ENCODE data around the gene A1BG. TPM values are rescaled to one million over a fixed set of nuclear protein-coding genes. Genes with fewer than 3 reads are reported as not detected.

Gene A1BG
- total and polyA plus RNA-seq, 2 of the 13 experiments (the other 11 are each of a cell fraction or from before 2014, with no cell fraction given): 14.7 to 41.4 TPM

- POLR2A ChIA-PET: no interaction called here
- DNase-seq (ENCODE audit: low spot score) (no peak), ATAC-seq (no peak), FAIRE-seq (no peak)
- Histone ChIP-seq H3K27me3 (ENCODE audit: control insufficient read depth in 1 of 2, insufficient read depth in 2 of 2, low read length in 2 of 2) (no peaks in the 10 kb centered on the region), H3K9ac (ENCODE audit: insufficient read depth, low read depth, low read length) (no peak overlapping the region), H3K4me2 (ENCODE audit: low read depth, low read length) (no peak overlapping the region), H3K36me3 (replicated peaks in 1 of 2; ENCODE audit: control insufficient read depth in 1 of 2, insufficient read depth in 2 of 2, low read length in 2 of 2) (no peaks in the 10 kb centered on the region), H3K4me3 (replicated peaks in 1 of 3; ENCODE audit: insufficient read depth in 1 of 3, low read depth in 2 of 3, low read length in 3 of 3) (no peak overlapping the region), H2AFZ (ENCODE audit: low read length) (no peak overlapping the region), H3K4me1 (ENCODE audit: insufficient read depth, low read length) (peaks cover 37% of the 10 kb centered on the region), H4K20me1 (ENCODE audit: insufficient read depth, low read length) (no peaks in the 10 kb centered on the region), H3K27ac (ENCODE audit: extremely low read length, insufficient read depth, low read length) (no peak overlapping the region), H3K9me3 (ENCODE audit: low read length) (no peaks in the 10 kb centered on the region), H3K79me2 (ENCODE audit: insufficient read depth, low read length) (no peaks in the 10 kb centered on the region)
- 76% methylated on average over 9 of the region's 10 CpGs for WGBS (ENCODE audit: low lambda C conversion rate)
- no TSS peak for BruUV-seq (replicated peaks)
- TF ChIP-seq ZNF576 (CRISPR knock-in tag; IDR thresholded peaks at IDR 0.05) (no peak), ZBED4 (CRISPR knock-in tag; IDR thresholded peaks at IDR 0.05; ENCODE audit: borderline replicate concordance) (no peak), ZFP82 (CRISPR knock-in tag; IDR thresholded peaks at IDR 0.05; ENCODE audit: borderline replicate concordance) (no peak), XRCC5 (optimal IDR thresholded peaks at IDR 0.05; ENCODE audit: low read length) (no peak)
- intact Hi-C loops (cut with micrococcal nuclease; ENCODE audit: unreplicated experiment) (no loop called here), in situ Hi-C loops (cut with HindIII; ENCODE audit: extremely low pct_ligation_motif_present, low pct_unique_long_range_greater_than_20kb) (no loop called here)
- CTCF ChIA-PET (ENCODE audit: low intra/inter-chr PET ratio, low total read pairs): no interaction called here
These were observed 2.0 kb upstream of the A1BG start for GRCh38 chr19:58355215-58355796.
